Measurements from ENCODE around the gene RPS6KB2.
"Not testable (repeated sequence)": the region's sequence is repeated elsewhere in the genome, so short reads cannot be mapped to it uniquely, and the experiment has no call there.

The RPS6KB2 gene

DNA sequence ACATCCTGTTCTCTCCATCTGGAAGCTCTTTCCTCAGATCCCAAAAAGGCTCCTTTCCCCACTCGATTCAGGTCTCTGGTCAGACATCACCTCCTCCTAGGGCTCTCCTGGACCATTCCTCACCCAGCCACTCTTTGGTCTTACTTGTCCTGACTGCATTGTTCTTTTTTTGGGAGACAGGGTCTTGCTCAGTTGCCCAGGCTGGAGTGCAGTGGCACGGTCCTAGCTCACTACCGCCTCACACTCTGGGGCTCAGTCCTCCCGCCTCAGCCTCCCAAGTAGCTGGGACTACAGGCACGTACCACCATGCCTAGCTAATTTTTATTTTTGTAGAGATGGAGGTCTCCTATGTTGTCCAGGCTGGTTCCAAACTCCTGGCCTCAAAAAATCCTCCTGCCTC is 17.2 kb downstream of the RPS6KB2 start:
- no peak for DNase-seq

DNA sequence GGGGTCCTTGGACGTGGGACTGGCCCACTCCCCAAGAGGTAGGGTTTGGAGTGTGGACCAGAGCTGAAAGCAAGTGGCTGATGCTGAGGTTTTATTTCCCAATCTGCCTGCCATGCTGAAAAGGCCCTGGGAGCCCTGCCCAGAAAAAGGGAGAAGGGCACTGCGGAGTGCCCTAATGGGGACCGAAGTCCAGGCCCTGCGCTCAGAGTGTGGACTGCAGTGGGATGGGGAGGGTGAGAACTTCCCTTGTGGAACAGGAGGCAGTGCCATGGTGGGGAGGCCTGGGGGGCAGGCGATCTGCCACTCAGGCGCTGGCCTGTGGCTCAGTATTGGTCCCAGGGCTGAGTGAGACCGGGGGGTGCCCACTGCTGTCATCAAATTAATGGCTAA is 19.9 kb downstream of the RPS6KB2 start:
- no peak for DNase-seq

DNA sequence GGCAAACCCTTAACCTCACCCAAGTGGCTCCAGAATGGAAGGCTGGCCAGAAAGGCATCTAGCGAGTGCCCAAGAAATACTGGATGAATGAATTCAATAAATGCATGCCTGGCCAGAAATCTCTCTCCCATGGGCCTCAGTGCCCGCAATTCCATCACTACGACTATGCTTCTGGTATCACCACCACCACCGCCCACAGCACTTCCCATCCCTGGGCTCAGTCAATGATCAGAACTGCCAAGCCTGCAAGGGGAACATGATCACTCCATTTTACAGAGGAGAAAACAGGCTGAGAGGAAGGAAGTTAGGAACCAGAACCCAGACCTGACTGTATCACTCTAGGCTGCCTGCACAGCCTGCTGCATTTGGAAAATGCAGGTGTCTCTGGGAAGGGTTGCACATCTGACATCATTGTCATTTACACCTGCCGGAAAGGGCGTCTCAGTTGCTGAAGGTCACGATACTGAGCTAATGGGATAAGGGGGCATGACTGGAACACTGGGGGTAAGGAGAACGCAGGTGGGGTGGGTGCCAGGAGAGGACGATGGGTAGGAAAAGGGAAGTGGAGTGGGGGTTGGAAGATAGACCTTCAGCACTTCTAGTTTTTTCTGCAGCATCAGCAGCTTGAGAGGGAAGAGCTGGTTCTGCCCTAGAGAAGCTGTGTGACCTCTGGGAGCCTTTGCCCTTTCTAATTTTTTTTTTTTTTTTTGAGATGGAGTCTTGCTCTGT is 21.0 kb downstream of the RPS6KB2 start:
- peak; percentile 32 for DNase-seq

DNA sequence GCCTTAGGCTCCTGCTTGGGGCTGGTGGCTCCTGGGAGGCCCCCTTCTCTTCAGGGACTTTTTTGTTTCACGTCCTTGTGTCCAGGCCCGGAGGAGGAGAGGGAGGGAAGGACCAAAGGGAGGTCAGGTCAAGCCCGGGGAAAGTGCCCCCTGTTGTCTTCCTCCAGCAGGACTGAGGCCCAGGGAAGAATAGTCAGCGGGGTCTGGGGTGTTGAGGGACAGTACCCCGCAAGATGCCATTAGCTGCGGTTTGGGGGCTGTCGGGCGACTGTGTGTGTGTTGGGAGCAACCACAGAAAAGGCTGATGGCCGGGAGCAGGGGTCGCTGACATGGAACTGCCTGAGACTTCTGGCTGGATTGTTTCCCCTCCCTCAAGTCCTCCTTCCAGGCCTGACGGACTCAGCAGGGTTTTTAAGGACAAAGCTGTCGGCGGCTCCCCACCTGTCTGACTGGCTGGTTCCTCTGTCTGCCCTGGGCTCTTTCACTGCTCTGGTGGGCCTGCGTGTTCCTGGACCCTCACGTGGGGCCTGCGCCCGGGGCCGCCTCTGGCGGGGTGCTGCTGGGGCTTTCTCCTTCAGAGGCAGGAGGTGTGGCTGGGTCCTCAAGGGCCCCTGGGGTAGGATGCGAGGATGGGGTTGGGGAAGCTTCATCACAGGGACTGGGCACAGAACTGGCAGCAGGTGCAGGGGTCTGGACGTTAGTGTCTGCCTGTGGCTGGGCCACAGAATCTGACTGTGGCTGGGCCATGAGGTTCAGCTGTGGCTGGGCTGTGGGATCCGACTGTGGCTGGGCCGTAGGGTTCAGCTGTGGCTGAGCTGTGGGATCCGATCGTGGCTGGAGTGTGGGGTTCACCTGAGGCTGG is 22.7 kb downstream of the RPS6KB2 start:
- DNase-seq: no peak

DNA sequence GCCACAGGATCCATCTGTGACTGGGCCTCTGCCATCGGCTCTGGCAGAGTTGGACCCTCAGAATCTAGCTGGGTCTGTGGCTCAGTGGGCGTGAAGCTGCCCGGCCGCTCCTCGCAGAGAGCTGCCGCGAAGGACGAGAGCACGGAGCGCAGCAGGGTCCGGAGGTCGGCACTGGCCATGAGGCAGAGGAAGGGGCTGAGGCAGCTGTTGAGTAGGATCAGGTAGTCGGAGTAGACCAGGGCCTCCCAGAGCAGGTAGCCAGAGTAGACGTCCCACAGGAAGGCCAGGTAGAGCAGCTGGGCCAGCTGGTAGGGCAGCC is 23.3 kb downstream of the RPS6KB2 start:
- no peak for DNase-seq

DNA sequence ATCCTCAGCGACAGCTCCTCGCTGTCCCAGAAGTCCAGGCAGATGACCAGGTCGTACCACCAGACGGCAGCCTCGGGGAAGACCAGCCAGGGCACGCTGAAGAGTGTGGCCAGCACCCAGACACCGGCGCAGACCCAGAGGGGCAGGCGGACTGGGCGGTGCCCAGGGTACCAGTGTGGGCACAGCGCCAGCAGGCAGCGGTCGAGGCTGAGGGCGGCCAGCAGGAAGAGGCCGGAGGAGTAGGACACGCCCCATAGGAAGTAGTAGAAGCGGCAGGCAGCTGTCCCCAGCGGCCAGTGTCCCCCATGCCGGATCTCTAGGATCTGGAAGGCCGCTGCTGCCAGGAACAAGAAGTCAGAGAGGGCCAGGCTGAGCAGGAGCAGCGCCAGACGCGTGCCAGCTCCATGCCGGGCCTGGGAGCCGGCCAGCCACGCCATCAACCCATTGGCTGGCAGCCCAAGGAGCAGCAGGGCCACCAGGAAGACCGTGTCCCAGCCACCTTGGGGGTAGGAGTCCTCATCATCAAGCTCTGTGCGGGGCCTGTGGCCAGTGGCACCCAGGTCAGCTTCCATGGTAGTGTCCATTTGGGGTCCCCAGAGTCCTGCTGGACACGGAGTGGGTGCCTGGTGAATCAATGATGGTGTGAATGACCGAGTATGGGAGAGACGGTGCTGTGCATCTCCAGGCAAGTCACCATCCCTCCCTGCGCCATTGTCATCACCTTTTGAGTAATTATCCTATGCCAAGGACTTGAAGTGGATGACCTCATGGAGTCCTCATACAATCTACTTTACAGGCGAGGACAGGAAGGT is 24.1 kb downstream of the RPS6KB2 start, which contains the start of gene GPR152:
GPR152 (minus strand) TSS at position 589 of the 812 bp plus-strand sequence; CDS start at position 584, 5 bp downstream.
- DNase-seq: no peak

DNA sequence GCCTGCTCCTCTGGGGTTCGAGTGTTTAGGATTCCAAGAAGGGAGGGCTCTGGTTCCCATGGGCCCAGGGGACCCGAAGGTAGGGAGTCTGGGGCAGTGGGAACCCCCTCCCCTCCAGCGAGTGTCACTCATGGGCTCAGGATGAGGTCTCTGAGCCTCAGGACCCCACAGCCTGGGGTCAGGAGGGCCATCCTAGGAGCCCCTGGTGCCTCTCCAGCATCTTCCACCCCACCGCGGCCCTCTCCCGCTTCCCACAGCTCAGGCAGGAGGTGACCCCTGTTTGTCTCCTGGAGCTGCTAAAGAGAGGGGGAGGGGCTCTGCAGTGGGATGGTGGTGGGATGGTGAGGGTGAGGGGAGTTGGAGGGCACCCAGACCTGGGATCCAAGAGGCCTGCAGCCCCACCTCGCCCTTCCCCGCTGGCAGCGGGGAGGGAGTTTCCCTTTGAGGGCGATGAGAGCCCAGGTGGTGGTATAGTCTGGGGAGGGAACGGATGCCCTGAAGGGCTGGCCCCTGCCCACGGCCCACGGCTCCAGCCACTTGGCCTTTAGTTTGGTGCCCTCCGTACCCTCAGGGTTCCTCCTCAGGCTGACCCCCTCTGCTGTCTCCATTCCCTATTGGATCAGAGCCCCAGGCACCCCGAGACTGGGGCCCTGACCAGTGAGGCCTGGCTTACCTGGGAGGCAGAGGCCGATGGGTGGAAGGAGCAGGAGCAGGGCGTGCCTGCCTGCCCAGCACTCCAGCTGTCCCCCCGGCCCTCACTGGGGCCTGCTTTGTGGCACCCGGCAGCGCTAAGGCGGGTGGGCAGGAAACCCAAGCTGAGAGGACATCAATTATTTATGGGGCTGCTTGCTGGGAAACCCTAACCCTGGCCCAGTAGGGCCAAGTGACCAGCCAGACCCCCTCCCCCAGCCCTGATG is 25.8 kb downstream of the RPS6KB2 start:
- DNase-seq: no peak

DNA sequence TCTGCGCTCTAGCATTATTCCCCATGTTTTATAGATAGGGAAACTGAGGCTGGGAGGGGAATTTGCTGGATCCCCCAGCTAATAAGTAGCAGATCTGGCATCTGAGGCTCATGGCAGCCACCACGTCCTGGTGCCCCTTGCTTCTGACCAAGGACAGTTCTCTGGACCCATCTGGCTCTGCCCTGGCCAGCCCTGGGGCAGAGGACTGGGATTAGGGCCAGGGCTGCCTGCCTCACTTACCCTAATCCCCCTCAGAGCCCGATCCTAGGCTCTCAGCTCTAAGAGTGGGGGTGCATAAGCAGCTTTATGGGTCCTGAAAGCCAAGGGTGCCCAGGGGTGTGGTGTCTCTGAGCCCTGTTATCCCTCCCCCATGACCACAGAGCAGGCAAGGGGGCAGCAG is 26.8 kb downstream of the RPS6KB2 start, which contains the start of gene CABP4:
CABP4 (plus strand) TSS at position 301 of the 400 bp plus-strand sequence; CDS start at position 371, 70 bp downstream.
- no peak for DNase-seq

DNA sequence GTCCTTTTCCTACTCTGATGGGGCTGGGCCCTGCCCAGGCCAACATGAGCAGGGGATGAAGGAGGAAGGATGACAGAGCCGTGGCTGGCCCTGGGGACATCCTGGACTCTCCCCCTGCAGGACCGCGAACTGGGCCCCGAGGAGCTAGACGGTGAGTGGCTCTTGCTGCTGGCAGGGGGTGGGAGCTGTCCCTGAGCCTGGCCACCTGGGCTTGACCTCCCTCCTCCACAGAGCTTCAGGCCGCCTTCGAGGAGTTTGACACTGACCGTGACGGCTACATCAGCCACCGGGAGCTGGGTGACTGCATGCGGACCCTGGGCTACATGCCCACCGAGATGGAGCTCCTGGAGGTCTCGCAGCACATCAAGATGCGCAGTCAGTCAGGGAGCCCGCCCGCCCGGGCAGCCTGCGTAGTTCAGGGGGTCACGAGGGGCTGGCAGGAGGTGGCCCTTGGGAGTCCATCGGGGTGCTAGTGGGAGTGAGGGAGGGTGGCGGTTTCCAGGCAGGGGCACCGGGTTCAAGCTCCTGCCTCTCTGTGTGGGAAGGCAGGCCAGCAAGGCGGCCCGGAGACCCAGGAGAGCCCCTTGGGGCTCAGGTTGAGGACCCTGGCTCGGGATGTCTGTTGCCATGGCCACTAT is 27.9 kb downstream of the RPS6KB2 start:
- DNase-seq: no peak

DNA sequence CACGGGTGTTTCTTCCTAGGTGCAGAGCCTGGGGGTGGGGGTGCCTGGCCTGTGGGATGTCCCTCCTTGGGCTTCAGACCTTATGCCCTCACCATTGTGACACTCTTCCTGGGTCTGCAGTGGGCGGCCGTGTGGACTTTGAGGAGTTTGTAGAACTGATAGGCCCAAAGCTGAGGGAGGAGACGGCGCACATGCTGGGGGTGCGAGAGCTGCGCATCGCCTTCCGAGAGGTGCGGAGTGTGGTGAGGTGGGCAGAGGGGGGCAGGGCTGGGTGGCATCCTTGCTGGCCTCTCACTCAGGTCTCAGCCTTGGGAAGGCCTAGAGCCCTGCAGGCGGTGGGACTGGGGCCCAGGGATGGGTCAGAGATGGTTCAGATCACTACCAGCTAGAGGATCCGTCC is 29.2 kb downstream of the RPS6KB2 start:
- DNase-seq: no peak

DNA sequence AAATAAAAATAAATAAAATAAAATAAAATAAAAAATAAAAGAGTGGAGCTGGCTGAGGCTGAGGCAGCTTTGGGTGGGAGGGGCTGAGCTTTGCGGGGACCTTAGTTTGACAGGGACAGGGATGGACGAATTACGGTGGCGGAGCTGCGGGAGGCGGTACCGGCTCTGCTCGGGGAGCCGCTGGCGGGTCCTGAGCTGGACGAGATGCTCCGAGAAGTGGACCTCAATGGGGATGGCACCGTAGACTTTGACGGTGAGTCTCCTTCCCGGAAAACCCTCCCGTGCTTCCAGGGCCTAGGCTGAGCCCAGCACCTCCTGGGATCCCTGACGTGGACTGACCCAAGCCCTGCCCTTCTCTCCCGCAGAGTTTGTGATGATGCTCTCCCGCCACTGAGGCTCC is 30.0 kb downstream of the RPS6KB2 start:
- no peak for DNase-seq

DNA sequence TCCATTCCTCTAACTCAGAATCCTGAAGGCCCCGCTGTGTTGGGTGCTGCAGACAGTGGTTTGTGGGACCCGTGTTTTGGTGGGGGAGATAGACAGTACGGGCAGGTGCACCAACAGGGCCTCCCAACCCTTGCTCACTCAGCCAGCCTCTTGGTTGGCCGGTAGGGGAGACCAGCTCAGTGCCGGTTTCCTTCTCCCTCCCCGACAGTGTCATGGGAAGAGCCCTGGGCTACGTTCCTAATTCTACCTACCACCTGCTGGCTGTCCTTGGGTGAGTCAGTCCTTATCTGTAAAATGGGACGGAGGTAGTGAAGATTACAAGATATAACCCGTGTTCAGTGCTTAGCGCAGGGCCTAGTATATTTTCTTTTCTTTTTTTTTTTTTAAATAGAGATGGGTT is 34.9 kb downstream of the RPS6KB2 start:
- DNase-seq: no peak

DNA sequence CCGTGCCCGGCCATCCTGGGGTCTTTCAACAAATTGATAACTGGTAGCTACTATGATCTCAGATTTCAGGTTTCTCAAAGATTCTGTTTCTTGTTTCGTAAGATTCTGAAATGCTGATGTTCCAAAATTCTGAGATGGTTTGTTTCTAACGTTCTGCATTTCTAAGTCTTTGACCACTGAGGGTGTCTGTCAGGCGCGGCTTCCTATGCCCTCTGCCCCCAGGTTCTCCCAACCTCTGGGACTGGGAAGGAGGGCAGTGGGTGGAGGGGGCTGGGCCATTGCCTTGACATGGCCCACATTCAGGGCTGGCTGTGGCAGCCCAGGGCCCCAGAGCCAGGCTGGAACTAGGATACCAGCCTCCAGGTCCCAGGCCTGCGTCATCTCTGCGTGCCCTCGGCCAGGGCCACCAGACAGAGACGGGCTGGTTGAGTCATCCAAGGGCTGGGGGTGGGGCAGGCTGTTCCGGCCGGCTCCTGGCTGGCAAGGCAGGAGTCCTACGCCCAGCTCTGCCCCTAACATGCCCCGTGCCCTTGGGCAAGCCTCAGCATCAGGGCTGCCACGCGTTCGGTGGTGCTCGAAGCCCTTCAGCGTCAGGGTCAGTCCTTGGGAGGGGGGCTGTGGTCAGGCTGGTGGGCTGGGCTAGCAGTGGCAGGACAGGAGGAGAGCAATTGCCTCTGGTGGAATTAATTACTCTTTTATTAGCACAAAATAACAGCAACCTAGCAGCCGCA is 35.6 kb downstream of the RPS6KB2 start:
- DNase-seq: peak; percentile 43

DNA sequence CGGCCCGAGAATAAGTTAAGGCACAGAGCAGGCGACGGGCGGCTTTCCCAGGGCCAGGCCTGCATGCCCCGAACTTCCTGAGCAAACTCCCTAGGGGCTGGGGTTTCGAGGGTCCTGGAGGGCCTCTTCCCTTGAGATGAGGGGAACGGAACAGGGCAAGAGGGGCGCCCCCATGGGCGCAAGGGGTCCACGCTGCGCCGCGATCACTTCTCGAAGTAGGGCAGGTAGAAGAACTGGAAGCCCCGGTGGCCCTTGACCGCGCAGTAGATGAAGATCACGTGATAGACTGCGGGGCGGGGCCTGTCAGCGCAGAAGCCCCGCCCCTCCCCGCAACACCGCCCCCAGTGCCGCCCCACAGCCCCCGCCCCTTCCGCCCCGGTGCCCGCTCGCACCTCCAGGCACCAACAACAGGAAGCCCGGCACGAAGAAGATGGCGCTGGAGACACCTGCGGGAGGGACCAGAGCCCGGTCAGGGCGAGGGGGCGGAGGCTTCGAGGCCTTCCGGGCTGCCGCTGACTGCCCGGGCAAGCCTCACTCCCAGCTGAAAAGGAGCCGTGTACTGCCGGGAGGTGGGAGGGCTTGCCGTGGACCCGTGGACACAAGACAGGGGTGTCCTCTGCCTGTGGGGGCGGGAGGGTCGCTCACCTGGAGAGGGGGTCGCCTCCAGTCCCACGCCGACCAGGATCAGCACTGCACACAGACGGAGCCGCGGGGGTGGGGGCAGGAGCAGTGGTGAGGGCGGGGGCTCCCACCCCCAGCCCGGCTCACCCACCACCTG is 36.3 kb downstream of the RPS6KB2 start:
- DNase-seq: peak; percentile 95

DNA sequence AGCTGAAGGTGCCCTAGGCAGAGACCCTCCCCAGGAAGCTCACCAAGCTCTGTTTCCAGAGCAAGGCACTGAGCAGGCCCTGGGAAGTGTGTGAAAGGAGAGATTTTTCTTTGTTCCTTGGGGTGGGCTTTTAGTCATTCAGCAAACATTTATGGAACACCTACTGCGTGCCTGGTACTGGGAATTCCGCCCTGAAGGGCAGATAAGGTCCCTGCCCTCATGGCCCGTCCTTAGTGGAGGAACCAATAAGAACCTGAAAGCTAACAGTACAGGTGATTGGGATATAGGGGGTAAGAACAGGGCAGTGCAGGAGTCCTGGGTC is 36.9 kb downstream of the RPS6KB2 start:
- no peak for DNase-seq

DNA sequence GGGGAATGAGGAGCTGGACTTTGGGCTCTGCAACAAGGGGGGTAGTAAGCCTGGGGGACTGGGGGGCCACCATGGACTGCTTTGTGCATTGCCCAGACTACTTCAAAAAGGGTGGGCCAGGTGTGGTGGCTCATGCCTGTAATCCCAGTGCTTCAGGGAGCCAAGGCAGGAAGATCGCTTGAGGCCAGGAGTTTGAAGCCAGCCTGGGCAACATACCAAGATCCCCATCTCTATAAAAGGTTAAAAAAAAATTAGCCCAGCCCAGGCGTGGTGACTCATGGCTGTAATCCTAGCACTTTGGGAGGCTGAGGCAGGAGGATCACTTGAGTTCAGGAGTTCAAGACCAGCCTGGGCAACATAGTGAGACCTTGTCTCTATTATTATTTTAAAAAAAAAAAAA is 37.2 kb downstream of the RPS6KB2 start:
- not testable (repeated sequence) for DNase-seq

DNA sequence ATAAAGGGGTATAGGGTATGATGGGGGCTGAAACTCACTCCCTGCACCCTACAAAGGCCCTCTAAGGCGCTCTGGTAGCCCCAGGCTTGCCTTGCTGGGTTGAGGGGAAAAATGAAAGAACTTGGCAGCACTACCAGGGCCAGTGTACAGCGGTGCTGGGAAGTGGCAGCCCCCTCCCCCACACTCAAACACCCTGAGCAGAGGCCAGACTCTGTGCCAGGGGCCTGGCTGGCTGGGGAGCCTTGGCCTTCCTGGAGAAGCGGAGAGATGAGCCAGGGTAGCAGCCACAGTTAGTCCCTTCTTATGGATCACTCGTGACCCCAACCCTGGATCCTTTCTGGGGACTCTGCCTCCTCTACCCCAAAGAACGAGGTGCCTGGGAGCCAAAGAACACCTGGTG is 38.1 kb downstream of the RPS6KB2 start:
- DNase-seq: no peak

DNA sequence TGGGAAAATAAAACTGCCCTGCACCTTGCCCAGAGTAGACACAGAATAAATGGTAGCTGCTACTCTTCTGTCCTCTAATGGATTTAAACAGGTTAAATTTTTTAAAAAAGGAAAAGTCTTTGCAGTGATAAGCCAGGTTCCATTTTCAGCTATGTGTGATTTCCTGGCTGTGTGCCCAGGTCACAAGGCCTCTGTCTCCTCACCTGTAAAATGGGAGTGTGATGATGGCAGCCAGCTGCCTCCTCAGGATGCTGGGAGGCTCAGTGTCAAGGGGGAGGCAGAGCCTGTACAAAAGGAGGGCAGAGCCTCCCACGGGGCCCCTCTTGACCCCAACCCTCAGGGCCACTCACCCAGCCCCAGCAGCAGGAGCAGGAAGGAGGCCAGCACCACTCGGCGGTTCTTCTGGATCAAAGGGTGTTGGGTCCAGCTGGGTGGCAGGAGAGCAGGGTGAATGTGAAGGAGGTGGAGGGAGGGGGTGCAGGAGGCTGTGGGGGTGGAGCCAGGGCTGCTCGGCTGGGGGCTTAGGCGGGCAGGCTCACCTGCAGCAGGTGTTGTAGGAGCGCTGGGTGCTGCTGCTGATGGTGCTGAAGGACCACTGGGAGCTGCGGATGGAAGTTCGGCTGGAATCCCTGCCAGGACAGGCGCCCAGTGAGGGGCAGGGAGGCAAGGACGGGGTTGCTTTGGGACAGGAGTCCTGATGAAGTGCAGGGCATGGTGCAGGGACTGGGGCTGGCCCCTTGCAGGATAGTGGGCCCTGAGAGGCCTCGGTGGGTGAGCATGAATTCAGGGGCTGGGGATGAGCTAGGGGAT is 38.9 kb downstream of the RPS6KB2 start:
- DNase-seq: no peak

DNA sequence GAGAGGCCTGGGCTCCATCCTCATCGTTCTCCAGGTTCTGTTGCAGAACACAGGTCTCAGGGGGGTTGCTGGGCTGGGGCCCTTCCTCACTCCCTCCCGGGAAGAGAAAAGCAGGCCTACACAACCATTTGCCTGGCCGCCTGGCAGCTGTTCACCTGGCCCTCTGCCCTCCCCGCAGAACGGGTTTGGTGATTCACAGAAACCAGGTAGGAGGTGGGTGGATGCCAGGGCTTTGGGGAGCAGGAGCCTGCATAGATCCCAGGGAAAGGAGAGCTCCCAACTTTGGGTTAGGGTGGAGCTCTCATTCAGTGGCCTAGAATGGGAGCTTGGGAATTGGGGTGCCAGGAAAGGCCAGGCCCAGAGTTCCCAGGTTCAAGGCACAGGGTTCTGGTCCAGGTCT is 39.8 kb downstream of the RPS6KB2 start:
- DNase-seq: no peak

DNA sequence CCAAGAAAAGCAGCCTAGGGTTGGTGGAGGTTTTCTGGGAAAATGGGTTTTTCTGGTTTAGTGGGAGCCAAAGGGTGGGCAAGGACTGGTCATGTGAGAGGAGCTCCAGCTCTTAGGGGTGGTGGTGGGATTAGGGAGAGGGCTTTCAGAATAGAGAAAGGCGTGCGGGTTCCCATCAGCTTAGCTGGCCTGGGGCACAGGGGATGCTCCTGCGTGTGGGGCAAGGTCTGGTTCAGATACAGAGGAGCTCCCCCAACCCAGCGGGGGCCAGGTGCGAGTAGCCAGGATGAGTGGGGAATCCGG is 40.1 kb downstream of the RPS6KB2 start:
- no peak for DNase-seq
